GM21717 (cell line): Measurements from ENCODE around the gene FOLR2.
"Not testable (repeated sequence)": the region's sequence is repeated elsewhere in the genome, so short reads cannot be mapped to it uniquely, and the experiment has no call there.

ENCODE experiments used
- ATAC-seq: cut with Tn5 transposase; IDR thresholded peaks from one replicate; pipeline ENCODE4 v1.9.1; 2021; ENCODE audit warnings: mild to moderate bottlenecking, moderate library complexity; ENCODE audit not compliant: unreplicated experiment

FOLR2 gene

DNA sequence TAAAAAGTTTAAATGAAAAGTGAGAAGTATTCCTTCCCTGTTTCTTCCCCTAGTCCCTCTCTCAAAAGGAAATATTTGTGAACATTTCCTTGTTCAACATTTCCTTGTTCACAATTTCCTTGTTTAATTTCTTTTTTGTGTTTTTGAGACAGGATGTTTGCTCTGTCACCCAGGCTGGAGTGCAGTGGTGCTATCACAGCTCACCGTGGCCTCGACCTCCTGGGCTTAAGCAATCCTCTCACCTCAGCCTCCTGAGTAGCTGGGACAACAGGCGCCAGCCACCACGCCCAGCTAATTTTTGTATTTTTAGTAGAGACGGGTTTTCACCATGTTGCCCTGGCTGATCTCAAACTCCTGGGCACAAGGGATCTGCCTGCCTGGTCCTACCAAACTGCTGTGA lies 50.4 kb downstream of the FOLR2 start:
- not testable (repeated sequence) for ATAC-seq

DNA sequence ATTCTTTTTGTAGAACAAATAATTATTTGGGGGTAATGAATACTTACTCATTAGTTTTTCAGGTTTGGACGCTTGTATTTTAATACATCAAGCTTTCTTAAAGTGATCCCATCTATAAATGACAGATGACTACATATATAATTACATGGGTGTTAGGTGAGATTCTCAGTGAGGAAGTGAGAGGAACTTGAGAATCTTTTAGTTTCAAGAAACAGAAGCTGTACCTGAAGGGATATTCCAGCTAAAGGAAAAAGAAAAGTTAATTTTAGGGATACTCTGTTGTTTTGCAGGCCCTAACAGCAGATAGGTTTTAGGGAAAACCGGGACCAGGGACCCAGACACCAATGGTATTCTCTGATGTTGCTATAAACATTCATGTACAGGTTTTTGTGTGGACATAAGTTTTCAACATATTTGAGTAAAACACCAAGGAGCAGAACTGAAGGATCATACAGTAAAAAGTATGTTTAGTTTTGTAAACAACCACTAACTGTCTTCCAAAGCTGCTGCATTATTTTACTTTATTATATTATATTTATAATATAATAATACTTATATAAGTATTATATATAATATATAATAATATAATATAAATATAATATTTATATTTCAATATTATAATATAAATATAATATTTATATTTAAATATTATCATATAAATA lies 51.5 kb downstream of the FOLR2 start:
- ATAC-seq, result no peak
